HuH-7.5 (cell line): ENCODE results near the gene FHIT.

ENCODE experiments used
- DNase-seq: peaks from one replicate; pipeline ENCODE4 v3.0.0; 2011; ENCODE audit warnings: low spot score

FHIT gene

DNA sequence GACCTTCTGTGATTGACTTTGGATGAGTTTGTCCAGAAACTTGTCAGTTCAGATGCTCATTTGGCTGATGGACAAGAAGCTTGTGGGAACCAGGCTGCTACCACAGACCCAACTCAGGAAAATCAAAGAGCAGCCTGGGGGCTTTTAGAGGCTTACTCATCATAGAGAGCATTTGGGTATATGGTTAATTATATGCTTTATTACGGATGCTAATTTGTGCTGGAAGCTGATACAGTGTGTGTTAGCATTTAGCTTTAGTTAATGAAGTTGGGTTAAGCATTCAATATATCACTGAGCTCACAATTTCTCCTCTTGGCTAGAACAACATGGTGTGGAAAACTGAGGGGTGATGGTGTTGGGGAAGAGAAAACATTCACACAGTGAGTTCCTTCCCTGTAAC, 1537.2 kb downstream of the FHIT start:
- no peak for DNase-seq

DNA sequence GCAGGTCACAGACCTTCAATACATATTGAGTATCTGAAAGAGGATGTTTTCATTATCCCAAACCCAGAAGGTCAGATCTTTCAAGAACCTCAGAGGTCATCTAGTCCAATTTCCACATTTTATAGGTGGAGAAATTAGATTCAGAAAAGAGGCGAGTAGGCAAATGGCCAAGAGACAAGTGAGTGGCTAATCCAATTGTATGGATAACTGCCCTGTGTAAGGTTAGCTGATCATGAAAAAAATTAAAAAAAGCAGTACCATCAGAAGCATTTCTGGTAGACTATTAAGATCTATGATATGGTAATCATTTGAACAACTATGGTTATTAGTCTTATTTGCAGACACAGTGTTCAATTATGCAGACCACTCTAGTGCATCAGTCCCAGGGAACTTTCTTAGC, 1540.7 kb downstream of the FHIT start:
- no peak for DNase-seq

GRCh38 chr3:59709702-59710553, 1541.3 kb downstream of the FHIT start:
- no peak for DNase-seq

GRCh38 chr3:59708202-59708601, 1543.0 kb downstream of the FHIT start:
- DNase-seq: no peak

DNA sequence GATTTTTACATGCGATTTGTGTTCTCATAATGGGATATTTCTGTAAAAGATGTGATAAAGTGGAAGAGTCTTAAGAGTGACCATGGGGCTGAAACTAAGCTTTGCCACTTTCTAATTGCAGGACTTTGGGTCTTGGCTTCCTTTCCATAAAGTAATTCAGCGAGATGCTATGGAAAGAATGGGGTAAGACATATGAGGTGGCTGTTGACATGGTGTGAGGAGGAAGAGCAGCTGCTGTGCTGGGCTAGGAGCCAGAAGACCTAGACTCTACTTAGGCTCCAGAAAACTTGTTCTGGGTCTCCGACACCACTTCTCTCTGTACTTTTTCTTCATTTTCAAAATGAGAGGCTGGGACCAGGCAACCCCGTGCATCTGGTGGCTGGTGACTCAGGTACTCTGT, 1547.0 kb downstream of the FHIT start:
- DNase-seq: no peak

DNA sequence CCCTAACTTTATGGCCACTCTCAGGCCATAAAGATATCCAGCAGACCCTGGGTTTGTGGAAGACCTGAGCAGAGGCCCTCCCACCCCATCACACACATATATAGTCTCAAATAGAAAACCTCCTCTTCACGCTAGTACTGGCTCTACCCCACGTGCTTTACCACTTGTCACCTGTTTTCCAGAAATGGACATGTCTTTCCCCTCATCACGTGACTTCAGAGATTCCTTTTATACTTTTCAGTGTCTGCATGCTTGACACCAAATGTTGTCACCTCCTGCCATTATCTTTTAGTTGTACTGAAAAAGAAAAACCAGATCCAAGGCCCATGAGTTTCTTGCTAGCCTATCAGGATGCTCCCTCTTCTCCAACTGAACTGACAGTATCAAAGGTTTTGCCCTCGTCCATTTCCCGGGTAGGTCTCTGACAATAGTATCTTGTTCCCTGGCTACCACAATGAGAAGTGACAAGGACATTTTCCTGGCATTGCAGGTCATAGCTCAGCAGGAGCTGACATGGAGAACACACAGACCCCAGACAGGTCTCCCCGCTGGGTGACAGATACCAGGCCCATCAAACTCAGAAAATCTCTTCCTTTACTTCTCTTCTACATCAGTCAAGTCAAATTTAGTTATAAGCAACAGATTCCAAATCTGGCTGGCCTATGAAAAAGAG, 1551.5 kb downstream of the FHIT start:
- no peak for DNase-seq
